ENCODE results near the gene NFKBIE.
A peak's percentile ranks its signal among the peaks of the same experiment; 100 is the strongest.

NFKBIE gene

DNA sequence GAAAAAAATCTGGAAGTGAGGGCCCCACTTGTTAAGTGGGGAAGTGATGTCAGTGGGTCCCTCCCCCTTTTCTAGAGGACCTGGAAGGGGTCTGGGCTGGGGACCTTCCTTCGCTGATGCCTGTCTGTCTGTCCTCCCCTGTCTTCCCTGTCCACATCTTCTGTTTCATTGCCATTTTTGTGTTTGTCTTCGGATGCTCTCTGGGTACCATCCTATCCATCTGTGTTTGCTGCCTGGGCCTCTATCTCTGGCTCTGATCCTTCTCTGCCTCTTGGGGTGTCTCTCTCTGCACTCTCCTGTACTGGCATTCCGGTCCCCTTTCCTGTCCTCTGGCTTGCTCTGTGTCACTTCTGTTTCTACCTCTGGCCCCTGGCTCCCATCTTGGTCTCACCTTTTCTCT lies 7.2 kb upstream of the NFKBIE start:
- DNase-seq = no peak

DNA sequence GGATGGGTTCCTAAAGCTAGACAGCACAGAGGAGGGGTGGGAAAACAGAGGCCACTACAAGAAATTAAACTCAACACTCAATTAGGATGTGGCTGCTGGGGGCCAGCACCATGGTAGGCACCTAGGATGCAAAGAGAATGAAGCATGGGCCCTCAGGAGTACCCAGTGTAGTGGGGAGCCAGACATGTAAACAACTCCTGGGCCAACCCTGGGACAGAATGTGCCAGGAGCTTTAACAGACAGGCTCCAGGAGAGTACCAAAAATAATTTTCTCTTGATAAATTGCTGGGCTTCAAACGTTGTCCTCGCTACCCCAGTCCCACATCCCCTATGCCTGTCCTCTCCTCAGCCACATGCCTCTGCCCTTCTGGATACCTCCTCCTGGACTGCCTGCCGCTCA lies 6.6 kb upstream of the NFKBIE start:
- DNase-seq = no peak

DNA sequence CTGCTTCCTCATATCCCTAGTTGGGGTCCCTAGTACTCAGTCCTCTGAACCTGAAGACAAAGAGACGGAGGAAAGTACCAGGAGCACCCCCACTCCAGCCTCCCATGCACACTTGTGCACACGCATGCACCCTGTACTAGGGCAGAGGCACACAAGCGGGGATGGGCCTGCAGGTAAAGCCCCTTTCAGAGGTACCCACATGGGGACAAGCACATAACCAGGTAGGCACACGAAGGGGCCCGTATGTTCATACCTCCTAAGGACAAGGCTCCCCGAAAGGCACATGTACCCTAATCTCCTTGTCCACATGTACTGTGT lies 6.0 kb upstream of the NFKBIE start:
- no peak for DNase-seq

DNA sequence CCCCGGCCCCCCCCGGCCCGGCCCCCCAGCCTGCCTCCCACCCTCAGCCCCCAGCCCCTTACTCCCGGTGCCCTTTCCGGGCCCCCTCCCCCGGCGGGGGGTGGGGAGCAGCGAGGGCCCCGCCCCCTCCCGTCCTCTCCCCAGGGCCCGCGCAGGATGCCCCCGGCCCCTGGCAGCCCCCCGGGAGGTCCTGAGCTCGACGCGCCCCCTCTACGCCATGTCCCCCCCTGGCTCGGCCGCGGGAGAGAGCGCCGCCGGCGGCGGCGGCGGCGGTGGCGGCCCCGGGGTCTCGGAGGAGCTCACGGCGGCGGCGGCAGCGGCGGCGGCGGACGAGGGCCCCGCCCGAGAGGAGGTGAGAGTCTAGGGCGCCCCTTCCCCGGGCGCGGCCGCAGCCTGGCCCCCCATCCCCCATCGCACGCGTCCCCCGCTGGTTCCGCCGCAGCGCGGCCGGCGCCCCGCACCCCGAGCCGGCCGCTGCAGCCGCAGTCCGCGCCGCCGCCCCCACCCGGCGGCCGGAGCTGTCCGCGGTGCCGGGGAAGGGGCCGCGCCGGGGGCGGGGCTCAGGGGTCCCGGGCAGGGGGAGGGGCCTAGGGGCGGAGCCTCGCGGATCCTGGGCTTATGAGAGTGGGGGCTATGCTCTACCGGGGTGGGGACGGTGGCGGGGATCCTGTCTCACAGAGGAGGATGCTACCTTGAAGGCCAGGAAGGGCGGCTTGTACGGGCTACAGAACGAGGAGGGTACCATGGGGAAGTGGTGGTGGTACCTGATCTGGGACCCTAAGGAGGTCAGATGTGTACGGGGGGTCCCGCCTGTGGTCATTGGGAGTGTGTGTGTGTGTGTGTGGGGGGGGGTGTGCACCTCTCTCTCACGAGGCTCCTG lies 5.4 kb upstream of the NFKBIE start:
- no peak for DNase-seq

DNA sequence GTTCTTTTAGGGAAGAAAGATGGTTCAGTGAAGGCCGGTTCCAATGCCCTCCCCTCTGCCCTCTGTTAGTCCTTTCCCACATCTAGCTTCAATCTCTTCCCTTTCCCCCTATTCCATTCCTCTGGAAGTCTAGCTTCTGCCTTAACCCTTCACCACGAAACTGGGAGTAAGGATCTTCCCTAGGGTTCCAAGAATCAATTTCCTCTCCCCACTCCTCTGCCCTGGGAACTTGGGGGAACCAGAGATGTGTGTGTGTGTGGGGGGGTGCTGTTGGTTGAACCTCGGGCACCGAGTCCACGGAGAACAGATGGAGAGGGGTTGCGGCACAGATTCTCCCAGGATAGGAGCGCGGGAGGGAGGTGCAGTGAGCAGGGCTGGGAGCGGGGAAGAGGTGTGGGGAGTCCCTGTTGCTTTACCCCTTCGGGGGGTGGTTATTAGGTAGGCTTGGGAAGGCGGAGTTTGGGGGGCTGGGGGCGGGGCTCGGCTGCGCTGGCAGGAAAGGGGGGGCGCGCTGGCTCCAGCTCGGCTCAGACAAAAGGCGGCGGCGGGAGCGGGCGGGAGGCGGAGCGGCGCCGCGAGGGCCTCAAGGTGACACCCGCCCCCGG lies 4.7 kb upstream of the NFKBIE start, which contains the start of gene TMEM151B:
Gene TMEM151B, plus strand, starts transcription at position 530 of the 605 bp plus-strand sequence. CDS start 293 bp downstream, outside the sequence.
- DNase-seq = no peak

DNA sequence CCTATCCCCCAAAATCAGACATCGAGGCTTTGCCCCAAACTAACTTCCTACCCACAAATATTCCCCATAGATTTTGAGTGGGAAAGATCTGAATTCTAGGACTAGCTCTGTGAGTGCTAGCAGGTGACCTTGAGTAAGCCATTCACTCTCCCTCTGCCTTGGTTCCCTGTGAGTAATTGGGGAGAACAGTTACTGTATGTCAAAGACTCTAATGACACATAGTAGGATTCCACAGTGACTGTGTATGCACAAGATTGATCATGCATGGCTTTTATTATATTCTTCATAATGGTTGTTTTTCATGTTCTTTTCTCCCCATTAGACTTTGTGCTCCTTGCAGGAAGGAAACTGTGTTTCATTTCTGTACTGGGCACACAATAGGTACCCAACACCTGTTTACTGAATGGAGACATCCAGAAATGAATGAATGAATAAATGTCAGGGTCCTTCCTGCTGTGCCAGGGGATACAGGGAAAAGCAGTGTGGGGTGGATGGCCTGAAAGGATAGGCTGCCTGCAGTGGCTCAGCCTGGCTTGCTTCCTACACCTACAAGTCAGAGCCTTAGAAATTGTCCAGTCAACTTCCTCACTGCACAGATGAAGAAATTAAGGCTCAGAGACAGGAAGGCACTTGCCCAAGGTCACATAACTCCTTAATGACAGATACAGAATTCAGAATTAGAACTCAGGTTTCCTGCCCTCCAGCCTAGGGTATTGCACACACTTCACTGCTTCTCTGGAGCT lies 4.0 kb upstream of the NFKBIE start:
- no peak for DNase-seq

DNA sequence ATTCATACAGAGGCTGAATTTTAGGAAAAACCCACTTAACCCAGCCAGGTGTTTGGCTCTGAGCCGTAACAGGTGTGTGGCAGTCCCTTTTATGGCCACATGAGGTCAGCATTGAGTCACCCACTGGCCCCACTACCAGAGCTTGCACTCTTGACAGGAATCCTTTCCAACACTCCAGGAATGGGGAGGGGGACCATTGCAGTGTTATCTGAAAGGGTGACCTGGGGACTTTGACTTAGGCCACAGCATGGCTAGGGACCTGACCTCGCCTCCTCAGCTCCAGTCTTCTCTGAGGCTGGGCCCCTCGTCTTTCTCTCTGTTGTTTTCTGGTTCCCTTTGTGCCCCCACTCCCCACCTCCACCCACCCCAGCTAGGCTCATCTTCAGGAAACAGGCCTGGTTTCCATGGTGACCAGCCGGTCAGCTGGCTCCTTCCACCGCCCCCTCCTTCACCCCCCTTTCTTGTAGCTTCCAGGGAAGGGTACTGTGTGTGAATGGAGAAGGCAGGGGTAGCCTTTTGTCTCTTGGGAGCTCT lies 2.8 kb upstream of the NFKBIE start:
- DNase-seq = peak; percentile 21

DNA sequence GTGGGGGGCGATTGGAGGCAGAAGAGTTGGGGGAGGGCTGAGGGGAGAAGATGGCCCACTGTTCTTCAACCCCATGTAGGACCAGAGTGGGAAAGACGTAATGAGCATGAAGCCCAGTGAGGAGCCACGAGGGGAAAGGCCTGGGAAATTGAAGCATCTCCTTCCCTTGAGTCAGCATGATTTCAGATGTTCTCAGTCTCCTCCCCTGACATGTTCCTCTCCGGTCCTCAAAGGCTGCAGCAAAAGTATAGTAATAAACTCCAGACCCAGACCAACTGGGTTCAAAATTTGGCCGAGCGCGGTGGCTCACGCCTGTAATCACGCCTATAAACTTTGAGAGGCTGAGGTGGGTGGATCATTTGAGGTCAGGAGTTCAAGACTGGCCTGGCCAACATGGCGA lies 1.9 kb upstream of the NFKBIE start:
- DNase-seq = no peak

DNA sequence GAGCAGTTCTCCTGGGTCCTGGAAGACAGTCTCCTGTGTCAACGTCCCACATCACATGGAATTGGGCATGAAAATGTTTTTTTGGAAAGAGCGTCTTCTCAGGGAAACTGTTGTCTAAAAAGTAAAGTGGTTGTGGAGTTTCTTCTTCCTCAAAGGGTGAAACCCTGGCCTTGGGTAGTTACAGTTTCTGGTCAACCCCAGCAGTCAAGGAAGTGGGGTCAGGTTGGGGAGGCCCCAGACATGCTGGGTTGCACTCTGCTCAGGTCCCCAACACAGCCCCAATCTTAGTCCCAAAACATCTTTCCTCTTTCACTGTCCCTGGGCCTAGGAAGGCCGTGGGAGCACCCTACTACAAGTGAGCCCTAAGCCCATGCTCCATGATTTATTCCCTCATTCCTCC lies 996 bp upstream of the NFKBIE start:
- no peak for DNase-seq

DNA sequence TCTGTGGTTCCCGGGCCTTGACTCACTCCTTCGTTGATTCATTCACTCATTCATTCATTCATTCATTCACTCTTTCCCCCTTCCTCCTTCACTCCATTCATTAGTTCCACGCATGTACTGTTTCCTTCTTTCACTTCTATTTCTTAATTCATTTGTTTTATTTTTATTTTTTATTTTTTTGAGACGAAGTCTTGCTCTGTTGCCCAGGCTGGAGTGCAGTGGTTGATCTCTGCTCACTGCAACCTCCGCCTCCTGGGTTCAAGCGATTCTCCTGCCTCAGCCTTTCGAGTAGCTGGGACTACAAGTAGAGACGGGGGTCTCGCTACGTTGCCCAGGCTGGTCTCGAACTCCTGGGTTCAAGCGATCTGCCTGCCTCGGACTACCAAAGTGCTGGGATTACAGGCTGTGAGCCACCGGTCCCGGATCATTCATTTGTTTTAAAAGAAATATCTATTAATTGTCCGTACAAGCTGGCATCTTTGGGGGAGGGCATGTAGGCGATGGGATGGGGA lies 427 bp upstream of the NFKBIE start:
- DNase-seq = no peak

DNA sequence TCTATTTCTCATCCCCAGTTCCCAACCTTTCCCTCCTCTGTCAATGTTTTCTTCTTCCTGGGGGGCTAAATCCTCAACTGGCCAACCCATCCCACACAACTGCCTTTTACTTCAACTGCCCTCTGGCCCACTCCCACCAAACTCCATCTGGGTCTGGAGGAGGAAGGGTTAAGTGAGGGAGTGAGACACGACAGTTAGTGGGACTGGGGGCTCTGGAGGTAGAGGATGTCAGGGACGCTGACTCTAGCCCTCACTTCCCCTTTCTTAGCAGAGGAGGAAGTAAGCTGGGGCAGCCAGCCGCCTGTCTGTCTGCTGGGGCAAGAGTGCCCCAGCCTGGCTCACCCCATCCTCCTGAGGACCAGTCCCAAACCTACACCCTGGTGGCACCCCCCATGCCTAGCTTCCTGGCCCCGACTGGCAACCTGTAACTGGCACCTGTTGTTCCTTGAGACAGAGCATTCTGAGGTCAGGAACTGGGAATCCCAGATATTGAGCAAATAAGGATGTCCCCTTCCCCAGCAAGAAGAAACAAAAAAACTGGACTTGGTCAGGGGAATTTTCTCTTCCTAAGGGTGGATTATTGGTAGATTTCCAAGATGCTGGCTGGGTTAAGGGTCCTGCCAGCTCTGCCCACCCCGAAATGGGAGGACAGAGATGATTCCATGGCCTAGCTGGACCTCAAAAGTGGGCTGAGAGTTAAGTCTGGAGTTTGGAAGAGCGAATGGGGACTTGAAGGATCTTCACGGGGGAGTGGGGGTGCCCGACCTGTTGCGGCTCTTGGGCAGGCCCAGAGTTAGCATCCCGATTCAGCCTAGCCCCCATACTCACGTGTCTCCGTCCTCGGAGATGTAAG lies 971 bp downstream of the NFKBIE start:
- DNase-seq = no peak

DNA sequence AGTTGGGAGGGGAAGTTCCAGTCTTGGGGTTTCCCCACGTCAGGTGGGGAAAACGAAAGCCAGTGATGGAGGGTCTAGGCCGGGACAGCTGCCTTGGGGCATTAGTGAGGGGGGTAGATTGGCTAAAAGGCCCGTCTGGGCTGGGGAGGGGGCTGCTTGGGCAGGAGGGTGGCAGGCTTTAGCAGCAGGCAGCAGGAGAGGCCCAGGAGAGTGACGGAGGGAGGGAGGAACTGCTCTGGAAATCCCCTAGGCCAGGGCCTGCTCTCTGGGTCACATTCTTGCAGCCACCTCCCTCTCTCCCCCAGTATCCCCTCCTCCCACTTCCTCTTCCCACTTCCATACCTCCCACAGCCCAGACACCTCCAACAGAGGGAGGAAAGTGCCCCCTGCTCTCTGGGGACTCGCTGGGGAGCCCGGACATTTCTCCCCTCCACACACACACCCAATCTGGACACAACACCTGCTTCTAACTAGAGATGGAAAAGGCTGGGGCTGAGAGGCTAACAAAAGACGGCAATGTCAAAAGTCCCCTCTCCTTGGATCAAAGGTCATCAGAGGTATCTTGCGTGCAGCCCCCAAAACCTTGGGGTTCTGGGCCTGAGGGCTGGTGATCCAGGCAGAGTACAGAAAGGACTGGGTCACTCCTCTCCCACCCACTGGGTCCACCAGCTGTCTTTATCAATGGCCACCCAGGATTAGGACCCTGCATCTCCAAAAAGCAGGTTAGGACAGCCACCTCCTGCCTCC lies 1.8 kb downstream of the NFKBIE start:
- no peak for DNase-seq

DNA sequence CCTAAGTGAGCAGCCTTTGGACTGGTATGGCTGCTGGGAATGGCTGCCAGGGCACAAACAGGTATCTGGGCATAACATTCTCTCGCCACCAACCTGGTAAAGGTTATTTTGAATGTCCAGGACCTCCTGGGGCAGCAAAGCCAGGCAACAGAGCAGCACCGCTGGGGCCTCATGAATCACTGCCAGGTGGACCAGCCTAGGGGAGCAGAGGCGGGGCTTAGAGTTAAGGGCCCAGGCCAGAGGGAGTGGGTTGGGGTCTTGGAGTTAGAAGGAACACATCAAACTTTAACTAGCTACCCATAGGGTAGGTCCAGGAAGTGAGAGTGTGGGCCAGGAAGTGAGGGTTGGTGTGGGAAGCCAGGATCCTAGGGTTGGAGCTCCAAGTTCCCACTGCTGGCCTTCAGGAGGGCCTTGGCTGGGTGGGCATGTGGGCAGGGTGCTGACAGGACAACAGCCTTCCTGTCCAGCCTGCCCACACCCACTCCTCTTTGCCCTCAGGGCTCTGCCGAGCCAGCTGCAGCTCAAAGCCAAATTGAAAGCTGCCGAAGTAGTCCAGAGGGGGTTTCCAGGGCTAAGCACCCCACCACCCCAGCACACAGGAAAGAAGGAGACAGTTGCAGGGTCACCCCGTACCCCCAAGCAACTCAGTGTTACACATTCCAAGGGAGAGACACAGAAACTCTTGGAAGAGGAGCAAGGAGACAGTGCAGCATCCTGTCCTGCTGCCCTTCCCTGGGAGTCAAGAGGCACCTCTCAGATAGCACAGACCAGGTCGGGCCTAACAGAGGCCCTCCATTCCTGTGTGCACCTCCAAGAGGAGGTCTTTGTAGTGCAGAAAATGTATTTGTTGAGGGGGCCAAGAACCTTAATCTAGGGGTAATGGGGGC lies 2.6 kb downstream of the NFKBIE start:
- DNase-seq = no peak

DNA sequence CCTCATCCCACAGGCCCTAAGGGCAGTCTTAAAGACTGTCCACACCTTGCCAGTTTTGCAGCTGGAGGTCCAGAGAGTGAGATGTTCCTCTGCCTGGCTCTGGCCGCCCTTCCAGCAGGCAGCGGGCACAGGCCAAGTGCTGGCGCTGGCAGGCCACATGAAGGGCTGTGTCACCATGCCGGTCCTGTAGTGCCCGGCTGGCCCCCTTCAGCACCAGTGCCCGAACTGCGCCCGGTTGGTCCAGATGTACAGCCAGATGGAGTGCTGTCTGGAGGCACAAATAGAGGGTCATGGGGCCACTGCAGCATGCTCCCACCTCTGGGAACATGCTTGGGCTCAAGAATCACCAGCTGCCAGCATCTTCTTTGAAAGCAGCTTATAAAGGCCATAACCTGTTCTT lies 3.8 kb downstream of the NFKBIE start:
- DNase-seq = no peak

DNA sequence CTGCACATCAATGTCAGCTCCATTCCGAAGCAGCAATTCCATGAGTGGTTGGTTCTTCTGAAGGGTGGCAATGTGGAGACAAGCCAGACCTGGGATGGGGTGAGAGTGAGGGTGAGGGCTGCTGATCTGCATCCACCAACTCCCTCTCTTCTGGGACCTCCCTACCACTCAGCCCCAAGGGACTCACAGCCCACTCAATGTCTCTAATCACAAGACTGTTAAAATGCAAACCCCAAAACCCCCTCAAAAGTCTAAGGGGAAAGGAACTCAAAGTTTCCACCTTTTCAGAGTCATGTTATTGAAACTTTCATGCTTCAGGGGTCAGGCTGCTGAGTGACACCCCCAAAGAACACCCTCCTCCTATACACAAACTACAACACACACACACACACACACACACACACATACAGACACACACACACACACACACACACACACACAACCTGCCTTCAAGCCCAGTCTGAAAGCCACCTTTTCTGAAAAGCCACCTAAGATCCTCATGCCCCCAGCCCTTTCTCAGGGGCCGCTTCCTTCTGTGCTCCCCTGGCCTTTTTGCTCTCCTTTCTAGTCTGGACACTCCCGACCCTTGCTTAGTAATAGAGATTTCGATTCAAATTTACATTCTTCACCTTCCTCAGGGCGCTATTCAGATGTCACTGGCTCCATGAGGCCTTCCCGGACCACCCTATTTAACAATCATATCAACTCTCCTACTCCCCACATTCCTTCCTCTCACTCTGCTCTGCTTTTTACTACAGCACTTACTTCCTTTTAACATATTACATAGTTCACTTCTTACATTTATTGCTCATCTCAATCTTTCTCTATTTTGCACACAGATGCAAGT lies 4.7 kb downstream of the NFKBIE start:
- no peak for DNase-seq

DNA sequence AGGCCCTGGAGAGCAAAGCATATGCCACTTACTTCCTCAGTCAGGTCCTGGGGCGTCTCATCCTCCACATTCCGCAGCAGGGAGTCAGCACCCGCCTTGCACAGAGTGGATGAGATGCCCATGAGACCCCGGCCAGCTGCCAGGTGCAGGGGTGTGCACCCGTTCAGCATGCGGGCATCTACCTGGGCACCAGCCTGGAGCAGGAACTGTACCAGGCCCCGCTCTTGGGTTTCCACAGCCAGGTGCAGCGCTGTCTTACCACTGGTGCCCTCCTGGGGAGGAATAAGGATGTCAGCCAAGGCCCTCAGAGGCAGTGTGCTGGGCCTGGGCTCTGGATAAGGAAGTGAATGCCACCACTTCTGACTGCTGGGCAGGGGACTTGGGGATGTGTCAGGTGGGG lies 5.3 kb downstream of the NFKBIE start:
- DNase-seq = no peak

DNA sequence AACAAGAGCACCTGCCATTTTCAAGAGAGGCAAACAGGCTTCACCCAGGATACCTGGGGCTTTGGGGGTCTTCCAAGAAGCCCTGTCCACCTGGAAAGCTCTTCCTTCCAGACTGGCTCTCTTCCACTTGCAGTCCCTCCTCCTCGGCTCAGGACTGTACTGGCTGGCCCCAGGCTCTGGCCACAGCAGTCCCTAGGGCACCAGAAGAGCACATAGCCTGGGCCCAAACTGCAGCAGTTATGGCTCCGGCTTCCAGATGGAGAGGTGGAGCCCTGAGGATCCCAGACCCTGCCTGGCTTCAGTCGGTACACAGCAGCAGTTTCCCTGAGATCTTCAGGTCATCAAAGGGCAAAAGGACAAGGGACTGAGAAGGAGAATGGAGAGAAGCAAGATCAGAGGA lies 6.4 kb downstream of the NFKBIE start:
- no peak for DNase-seq

DNA sequence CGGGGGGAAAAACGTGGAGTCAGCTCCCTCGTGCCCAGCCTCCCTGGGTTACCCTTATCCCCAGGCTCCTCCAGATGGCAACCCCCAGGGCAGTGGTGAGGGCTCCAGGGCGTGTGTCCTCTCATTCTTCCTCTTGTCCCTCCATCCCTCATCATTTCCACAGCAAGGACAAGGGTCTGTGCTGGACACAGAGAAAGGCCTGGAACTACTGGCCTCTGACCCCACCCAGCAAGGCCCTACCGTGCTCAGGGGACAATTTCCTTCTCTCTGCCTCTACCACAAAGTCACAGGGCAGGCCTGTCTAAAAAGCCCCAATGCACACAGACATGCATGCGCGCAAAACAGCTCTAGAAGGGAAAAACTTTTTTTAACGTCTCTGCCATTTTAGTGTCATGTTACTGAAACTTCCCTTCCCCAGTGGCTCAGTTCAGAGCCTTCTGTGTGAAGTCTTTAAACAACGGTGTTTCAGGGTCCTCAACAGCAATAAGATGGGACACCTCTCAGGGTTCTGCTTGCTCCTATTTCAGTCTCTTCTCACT lies 7.0 kb downstream of the NFKBIE start:
- DNase-seq = no peak

DNA sequence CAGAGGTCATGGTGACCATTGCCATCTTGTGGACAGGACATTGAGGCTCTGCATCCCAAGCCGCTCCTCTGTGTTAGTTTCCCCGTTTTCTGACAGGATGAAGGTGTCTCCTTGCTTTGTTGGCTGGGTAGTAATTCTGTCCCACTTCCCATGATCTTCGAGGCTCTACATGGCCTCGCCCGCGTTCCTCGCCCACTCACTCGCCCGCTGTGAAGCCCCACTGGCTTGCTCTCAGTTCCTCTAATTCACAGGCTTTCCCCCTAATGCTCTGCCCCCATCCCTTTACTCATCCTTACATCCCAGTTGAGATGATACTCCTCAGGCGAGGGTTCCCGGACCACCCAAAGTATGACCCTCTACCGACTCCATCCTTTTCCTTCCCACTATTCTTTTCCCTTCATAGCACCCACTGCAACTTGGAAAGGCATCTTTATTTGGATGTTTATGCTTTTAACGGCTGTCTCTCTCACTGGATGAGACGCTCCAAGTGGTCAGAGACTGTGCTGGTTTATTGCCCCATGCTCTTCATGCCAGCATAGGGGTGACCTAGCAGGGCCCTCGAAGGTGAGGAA lies 7.5 kb downstream of the NFKBIE start:
- DNase-seq = no peak

Measured in NCI-H774 (cell line).